HepG2 (cell line): ENCODE measurements around the gene CIAPIN1. TPM values are rescaled to one million over a fixed set of nuclear protein-coding genes. Genes with fewer than 3 reads are reported as not detected.
A peak's percentile ranks its signal among the peaks of the same experiment; 100 is the strongest.

ENCODE experiments used
- ATF1 ChIP-seq: IDR thresholded peaks from 2 replicates; pipeline ENCODE4 v1.6.1; 2016; ENCODE audit warnings: mild to moderate bottlenecking, control low read depth
- ERF ChIP-seq: IDR thresholded peaks from 2 replicates; pipeline ENCODE4 v1.6.1; 2018; ENCODE audit warnings: missing biosample characterization, missing genetic modification reagents
- FUBP1 ChIP-seq: sonication (generic); formaldehyde crosslinking; IDR thresholded peaks from 2 replicates; pipeline ENCODE4 v1.5.1; 2020; ENCODE audit warnings: missing genetic modification reagents, mild to moderate bottlenecking, borderline replicate concordance
- GZF1 ChIP-seq: sonication (generic); formaldehyde crosslinking; IDR thresholded peaks from 2 replicates; pipeline ENCODE4 v1.5.1; 2020; ENCODE audit warnings: mild to moderate bottlenecking, missing genetic modification reagents
- HNF1A ChIP-seq, 2 experiments: sonication (generic) in 1 of 2; formaldehyde crosslinking in 1 of 2; IDR thresholded peaks; 2 replicates each; pipeline versions ENCODE4 v1.4.0 to v1.6.1; 2016 to 2020; ENCODE audit warnings: borderline replicate concordance in 1 of 2, low read depth in 1 of 2, mild to moderate bottlenecking in 1 of 2, missing genetic modification reagents in 1 of 2
- KAT2B ChIP-seq: fragments of 150-350 bp; IDR thresholded peaks from 2 replicates; pipeline ENCODE4 v1.6.1; 2014; ENCODE audit warnings: low read depth, low read length, borderline replicate concordance
- MAFG ChIP-seq: sonication (generic); formaldehyde crosslinking; IDR thresholded peaks from 2 replicates; pipeline ENCODE4 v1.5.1; 2020; ENCODE audit warnings: mild to moderate bottlenecking, missing genetic modification reagents
- MATR3 ChIP-seq: sonication (generic); formaldehyde crosslinking; IDR thresholded peaks from 2 replicates; pipeline ENCODE4 v1.4.0; 2020; ENCODE audit warnings: missing genetic modification reagents
- MYPOP ChIP-seq: sonication (generic); formaldehyde crosslinking; IDR thresholded peaks from 2 replicates; pipeline ENCODE4 v1.8.1; 2023; ENCODE audit warnings: mild to moderate bottlenecking, moderate library complexity, missing genetic modification reagents
- SKI ChIP-seq: fragments of 450-650 bp; IDR thresholded peaks from one replicate; pipeline ENCODE4 v1.6.1; 2018; ENCODE audit warnings: mild to moderate bottlenecking; ENCODE audit not compliant: partially characterized antibody
- TCF7 ChIP-seq: sonication (generic); IDR thresholded peaks from 2 replicates; pipeline ENCODE4 v1.6.1; 2016; ENCODE audit warnings: antibody characterized with exemption, low read depth
- UBTF ChIP-seq: sonication (generic); formaldehyde crosslinking; IDR thresholded peaks from 2 replicates; pipeline ENCODE4 v1.4.0; 2020; ENCODE audit warnings: mild to moderate bottlenecking, missing genetic modification reagents
- YY1 ChIP-seq: IDR thresholded peaks from 2 replicates; pipeline ENCODE4 v1.6.1; 2011; ENCODE audit warnings: low read length, low read depth, moderate library complexity, mild to moderate bottlenecking; ENCODE audit not compliant: insufficient read depth, insufficient replicate concordance
- ZBTB42 ChIP-seq: sonication (generic); formaldehyde crosslinking; IDR thresholded peaks from 2 replicates; pipeline ENCODE4 v1.5.0; 2020; ENCODE audit warnings: mild to moderate bottlenecking, missing genetic modification reagents
- ZNF121 ChIP-seq: sonication (generic); formaldehyde crosslinking; IDR thresholded peaks from 2 replicates; pipeline ENCODE4 v1.5.0; 2020; ENCODE audit warnings: mild to moderate bottlenecking, missing genetic modification reagents
- ZNF256 ChIP-seq: sonication (generic); formaldehyde crosslinking; conservative IDR thresholded peaks from 2 replicates; pipeline ENCODE4 v1.4.0; 2020; ENCODE audit warnings: missing genetic modification reagents
- ZNF264 ChIP-seq: sonication (generic); formaldehyde crosslinking; IDR thresholded peaks from 2 replicates; pipeline ENCODE4 v1.4.0; 2020; ENCODE audit warnings: missing genetic modification reagents
- ZNF614 ChIP-seq: IDR thresholded peaks from 2 replicates; pipeline ENCODE4 v1.6.1; 2018; ENCODE audit warnings: missing biosample characterization, missing genetic modification reagents, inconsistent platforms, borderline replicate concordance
- ZNF674 ChIP-seq: sonication (generic); formaldehyde crosslinking; IDR thresholded peaks from 2 replicates; pipeline ENCODE4 v1.5.0; 2020; ENCODE audit warnings: low read depth, mild to moderate bottlenecking, missing genetic modification reagents
- polyA plus RNA-seq, 8 experiments: library from polyadenylated mRNA; depleted of rRNA in 3 of 8; stranded (reverse) in 7 of 8; unstranded in 1 of 8; fragments of >200 nt; fragmentation: Illumina TruSeq in 4 of 8; extraction: Trizol in 4 of 8; gene quantifications; 2 replicates each; pipeline versions ENCODE4 v1.2.1 to v1.2.3, GENCODE V29; 2011 to 2016; ENCODE audit warnings: low read depth in 4 of 8, missing spikeins in 1 of 8, mixed read lengths in 1 of 8; ENCODE audit not compliant: insufficient read depth in 1 of 8
- total RNA-seq, 5 experiments: library from RNA; depleted of rRNA; stranded (reverse); fragments of >200 nt; fragmentation: Illumina TruSeq; extraction: Trizol; gene quantifications; 2 replicates each; pipeline ENCODE4 v1.2.3, GENCODE V29; 2016; ENCODE audit warnings: low read depth in 1 of 5

The CIAPIN1 gene
- total and polyA plus RNA-seq, 2 of the 13 experiments (the other 11 are each of a cell fraction or from before 2014, with no cell fraction given) = 69.3 to 89.7 TPM

- peak; percentile 85 for TF ChIP-seq YY1
- no peak for TF ChIP-seq KAT2B
- TF ChIP-seq ERF = 0 out of 2 replicates have a peak, but pooled peaks have one; percentile 41
- no peak for TF ChIP-seq ZNF121 (CRISPR knock-in tag)
- no peak for TF ChIP-seq FUBP1 (CRISPR knock-in tag)
- no peak for TF ChIP-seq TCF7
- no peak for TF ChIP-seq ZNF674
- TF ChIP-seq ZNF614 (CRISPR knock-in tag) = no peak
- TF ChIP-seq MATR3 = no peak
- no peak for TF ChIP-seq MAFG (CRISPR knock-in tag)
- TF ChIP-seq ZNF264 = no peak
- no peak for TF ChIP-seq HNF1A (IDR thresholded peaks at IDR 0.05; ENCODE audit: low read depth)
- TF ChIP-seq HNF1A (CRISPR knock-in tag; IDR thresholded peaks at IDR 0.05; ENCODE audit: borderline replicate concordance) = 0 out of 2 replicates have a peak, but pooled peaks have one; percentile 39
- peak; percentile 99 for TF ChIP-seq GZF1 (CRISPR knock-in tag)
- TF ChIP-seq ZBTB42 (CRISPR knock-in tag) = no peak
- TF ChIP-seq UBTF = peak; percentile 83
- TF ChIP-seq ATF1 = no peak
- TF ChIP-seq SKI = peak; percentile 58
- no peak for TF ChIP-seq ZNF256 (CRISPR knock-in tag)
- TF ChIP-seq MYPOP = 0 out of 2 replicates have a peak, but pooled peaks have one; percentile 42
These were observed 39.0 kb upstream of the CIAPIN1 start, which contains the start of gene DOK4 (continued) for GRCh38 chr16:57485916-57486857.
